GM18505 (cell line): ENCODE results near the gene ARHGAP11B.
"Not testable (repeated sequence)": the region's sequence is repeated elsewhere in the genome, so short reads cannot be mapped to it uniquely, and the experiment has no call there.

Source experiments
- ATAC-seq: cut with Tn5 transposase; IDR thresholded peaks from one replicate; pipeline ENCODE4 v1.9.1; 2021; ENCODE audit not compliant: unreplicated experiment
- POLR2A ChIP-seq: IDR thresholded peaks from 4 replicates; pipeline ENCODE4 v1.6.1; 2011; ENCODE audit warnings: borderline replicate concordance; ENCODE audit not compliant: insufficient read depth, insufficient read length; ENCODE audit errors: extremely low read depth

ARHGAP11B gene

GRCh38 chr15:30625436-30626193 is at the start of gene ARHGAP11B:
ARHGAP11B (plus strand) TSS chr15:30626128.
- peak; percentile 88 for ATAC-seq

GRCh38 chr15:30579394-30579970 is 46.4 kb upstream of the ARHGAP11B start:
- ATAC-seq: not testable (repeated sequence)

DNA sequence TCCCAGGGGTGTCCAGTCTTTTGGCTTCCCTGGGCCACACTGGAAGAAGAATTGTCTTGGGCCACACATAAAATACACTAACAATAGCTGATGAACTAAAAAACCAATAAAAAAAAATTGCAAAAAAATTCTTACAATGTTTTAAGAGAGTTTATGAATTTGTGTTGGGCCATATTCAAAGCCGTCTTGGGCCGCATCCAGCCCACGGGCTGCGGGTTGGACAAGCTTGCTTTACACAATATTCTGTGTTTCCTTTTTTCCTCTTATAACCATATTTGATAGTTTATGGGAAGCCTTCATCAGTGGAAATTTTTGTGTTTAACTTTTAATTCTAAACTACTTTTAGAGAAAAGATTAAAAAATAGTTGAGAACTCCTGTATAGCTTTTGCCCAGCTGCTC is 45.2 kb upstream of the ARHGAP11B start:
- ATAC-seq: not testable (repeated sequence)

DNA sequence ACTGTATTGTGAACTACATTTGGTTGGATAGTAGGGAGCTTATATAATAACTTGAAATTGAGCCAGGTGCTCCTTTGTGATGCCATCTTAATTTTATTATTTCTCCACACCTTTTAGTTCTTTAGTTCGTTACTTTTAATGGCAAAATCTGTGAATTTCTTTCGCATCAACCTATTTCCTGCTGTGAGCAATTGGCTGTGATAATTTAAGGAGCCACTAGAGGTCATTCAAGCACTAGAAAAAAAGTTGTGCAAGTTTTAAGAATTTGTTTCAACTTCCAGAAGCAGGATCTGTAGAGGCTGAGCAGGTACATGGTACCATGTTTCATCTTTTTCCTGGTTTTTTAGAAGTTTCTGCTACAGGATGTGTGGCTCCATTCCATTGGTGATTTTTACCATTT is 27.0 kb upstream of the ARHGAP11B start:
- not testable (repeated sequence) for ATAC-seq

- not testable (repeated sequence) for ATAC-seq
These were observed 22.1 kb upstream of the ARHGAP11B start, which contains the start of gene GOLGA8H for GRCh38 chr15:30603796-30604195. GOLGA8H (plus strand) TSS chr15:30604028; CDS start chr15:30604126, 98 bp downstream.

- not testable (repeated sequence) for ATAC-seq
These were observed 13.7 kb upstream of the ARHGAP11B start for GRCh38 chr15:30612271-30612670.

GRCh38 chr15:30621342-30621741 is 4.6 kb upstream of the ARHGAP11B start:
- not testable (repeated sequence) for ATAC-seq

GRCh38 chr15:30626194-30626565 is 252 bp downstream of the ARHGAP11B start:
- not testable (repeated sequence) for ATAC-seq

DNA sequence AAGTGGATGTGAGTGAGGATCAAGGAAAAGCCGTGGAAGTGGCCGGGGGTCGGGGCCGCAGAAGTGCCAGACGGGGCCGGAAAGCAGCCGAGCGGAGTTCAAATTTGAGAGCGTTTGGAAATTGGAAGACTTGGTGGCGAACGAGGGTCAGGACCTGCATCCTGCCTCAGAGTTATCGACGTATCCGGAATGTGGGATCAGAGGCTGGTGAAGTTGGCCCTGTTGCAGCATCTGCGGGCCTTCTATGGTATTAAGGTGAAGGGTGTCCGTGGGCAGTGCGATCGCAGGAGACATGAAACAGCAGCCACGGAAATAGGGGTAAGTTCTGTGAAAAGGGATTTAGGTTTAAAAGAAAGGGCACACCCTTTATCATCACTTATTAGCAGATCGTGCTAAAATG is 704 bp downstream of the ARHGAP11B start:
- ATAC-seq: peak; percentile 4

DNA sequence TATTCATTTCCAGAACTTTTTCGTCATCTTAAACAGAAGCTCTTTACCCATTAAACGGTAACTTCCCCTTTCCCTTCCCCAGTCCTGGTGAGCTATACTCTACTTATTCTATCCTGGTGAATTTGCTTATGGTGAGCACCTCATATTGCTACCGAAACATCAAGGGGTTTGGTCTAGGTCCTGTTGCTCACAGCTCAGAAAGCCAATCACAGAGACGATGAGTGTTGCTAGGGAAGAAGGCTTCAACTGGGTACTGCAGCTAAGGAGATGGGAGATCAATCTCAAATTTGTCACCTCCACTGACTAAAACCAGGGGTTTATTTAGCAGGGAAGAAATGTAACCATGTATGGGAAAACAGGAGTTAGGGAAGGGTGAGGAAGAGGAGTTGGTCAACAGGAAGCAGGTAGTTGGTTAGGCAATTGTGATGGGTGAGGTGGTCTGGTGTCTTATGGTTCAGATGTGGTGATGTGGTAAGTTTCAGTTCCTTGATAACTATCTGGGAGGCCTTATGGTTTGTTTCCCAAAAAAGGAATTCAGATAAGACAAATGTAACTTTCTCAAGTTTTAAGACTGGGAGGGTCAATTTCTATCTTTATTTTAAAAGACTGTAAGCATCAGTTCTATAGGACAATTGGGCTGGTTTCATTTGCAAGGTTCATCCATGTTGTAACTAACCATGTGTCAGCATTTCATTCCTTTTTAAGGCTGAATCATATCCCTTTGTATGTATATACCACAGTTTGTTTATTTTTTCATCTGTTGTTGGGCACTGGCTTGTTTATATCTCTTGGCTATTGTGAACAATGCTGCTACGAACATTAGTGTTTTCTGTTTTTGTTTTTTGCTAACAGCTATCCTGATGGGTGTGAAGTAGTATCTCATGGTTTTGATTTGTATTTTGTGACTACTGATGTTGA is 24.3 kb downstream of the ARHGAP11B start:
- peak; percentile 68 for ATAC-seq
- no peak for TF ChIP-seq POLR2A

- ATAC-seq: not testable (repeated sequence)
These were observed 35.2 kb downstream of the ARHGAP11B start for GRCh38 chr15:30661154-30661553.

GRCh38 chr15:30669621-30670020 is 43.7 kb downstream of the ARHGAP11B start:
- not testable (repeated sequence) for ATAC-seq

DNA sequence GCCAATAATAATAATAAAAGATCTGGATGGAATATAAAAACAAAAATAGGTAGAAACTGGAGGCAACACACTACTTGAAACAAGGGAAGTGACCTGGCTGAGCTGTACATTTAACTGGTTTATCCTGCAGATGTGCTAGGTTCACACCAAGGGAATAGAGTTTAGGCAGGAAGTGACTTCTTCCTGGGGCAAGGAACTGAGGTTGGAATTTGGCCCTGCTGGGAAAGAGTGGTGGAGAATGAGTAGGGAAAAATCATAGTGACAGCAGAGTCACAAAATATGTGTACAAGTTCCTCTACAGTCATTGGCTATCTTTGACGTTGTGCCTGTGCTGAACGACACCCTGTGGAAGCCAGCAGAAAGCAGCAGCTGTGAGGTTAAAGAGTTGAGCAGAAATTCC is 44.1 kb downstream of the ARHGAP11B start:
- ATAC-seq: no peak
- TF ChIP-seq POLR2A: no peak

DNA sequence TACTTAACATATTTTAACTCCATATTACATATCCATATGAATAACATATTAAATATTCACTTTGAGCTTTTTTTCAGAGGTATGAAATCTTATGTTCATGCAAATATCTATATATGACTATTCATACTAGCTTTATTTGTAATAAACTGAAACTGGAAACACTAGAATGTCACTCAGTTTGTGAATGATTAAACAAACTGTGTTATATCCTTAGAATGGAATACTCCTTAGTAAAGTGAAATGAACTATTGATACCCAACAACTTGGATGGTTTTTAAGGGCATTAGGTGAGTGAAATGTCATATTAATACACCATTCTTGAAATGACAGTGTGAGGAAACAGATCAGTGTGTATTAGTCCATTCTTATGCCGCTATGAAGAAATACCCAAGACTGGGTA is 45.4 kb downstream of the ARHGAP11B start:
- ATAC-seq: no peak
- TF ChIP-seq POLR2A: no peak

GRCh38 chr15:30675126-30675525 is 49.2 kb downstream of the ARHGAP11B start:
- no peak for ATAC-seq

GRCh38 chr15:30675891-30676290 is 50.0 kb downstream of the ARHGAP11B start:
- not testable (repeated sequence) for ATAC-seq

More at GRCh38 chr15:30675126-30675525, 49.2 kb downstream of the ARHGAP11B start:
- TF ChIP-seq POLR2A: no peak

- not testable (repeated sequence) for ATAC-seq
These were observed 55.1 kb downstream of the ARHGAP11B start for GRCh38 chr15:30680997-30681396.

DNA sequence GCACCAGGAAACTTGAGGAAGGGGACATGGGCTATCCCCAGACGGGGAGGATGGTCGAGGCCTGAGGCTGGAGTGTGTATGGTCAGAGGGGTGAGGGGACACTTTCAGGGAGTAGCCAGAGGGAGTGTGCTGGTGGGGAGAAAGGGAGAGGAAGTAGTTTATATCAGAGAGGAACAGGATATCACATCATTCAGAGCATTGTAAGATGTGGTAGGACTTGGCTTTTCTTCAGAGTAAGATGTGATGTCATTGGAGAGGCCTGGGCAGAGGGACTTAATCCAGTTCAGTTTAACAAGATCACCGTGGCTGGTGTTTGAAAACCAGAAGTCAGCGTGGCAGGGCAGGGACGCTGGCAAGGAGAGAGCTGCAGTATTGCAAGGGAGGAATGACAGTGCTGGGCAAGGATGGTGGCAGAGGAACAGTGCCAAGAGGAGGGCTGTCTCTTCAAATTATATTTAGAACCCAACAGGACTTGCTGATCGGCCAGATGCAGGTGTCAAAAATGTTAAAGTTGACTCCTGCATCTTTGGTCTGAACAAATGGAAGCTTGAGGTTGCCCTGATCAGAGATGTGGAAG is 59.9 kb downstream of the ARHGAP11B start:
- ATAC-seq: not testable (repeated sequence)

DNA sequence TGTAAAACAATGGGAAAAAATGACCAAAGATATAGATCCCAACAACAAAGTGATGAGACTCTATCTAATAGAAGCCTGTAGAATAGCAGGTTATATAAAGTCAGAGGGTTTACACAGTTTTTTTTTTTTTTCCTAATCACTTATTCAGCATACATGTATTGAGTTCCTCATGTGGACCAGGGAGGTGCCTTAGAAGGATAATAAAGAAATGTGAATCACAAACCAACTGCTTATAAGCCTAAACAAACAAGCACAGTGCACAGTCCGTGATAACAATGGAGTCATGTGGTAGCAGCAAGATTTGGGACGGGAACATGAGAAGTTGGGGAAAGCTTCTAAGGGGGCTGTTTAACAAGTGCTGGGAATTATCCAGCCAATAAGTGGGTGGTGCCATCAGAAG is 60.7 kb downstream of the ARHGAP11B start:
- ATAC-seq: not testable (repeated sequence)
